SK-N-SH (cell line): ENCODE results near the gene S100A9. TPM values are rescaled to one million over a fixed set of nuclear protein-coding genes. Genes with fewer than 3 reads are reported as not detected.
"Not testable (repeated sequence)": the region's sequence is repeated elsewhere in the genome, so short reads cannot be mapped to it uniquely, and the experiment has no call there.

Source experiments
- CTCF ChIA-PET: fragments of 300-600, 350-600 bp; formaldehyde crosslinking; extraction: SDS; loops from one replicate; lab custom pipeline; 2021; lab: Yijun Ruan, JAX
- POLR2A ChIA-PET: fragments of 350-600 bp; sonication (Branson Sonifier 250); formaldehyde crosslinking; extraction: SDS; loops from one replicate; lab custom pipeline; 2020; ENCODE audit warnings: antibody characterized with exemption, inconsistent platforms; lab: Yijun Ruan, JAX
- DNase-seq: peaks from one replicate; pipeline ENCODE4 v3.0.0; 2012
- H2AFZ ChIP-seq: fragments of 200-600 bp; sonication (generic); 2 replicates; pipeline ENCODE4 v1.8.1; 2016; ENCODE audit warnings: antibody characterized with exemption, mild to moderate bottlenecking, low read depth
- H3F3A ChIP-seq: fragments of 200-600 bp; sonication (generic); replicated peaks from 2 replicates; pipeline ENCODE3; 2016; ENCODE audit warnings: antibody characterized with exemption, mild to moderate bottlenecking; ENCODE audit not compliant: insufficient read depth
- H3K27ac ChIP-seq, 2 experiments: fragments of 200-500 bp in 1 of 2; fragments of 200-600 bp in 1 of 2; sonication (Bioruptor generic) in 1 of 2; sonication (generic), shearing (Covaris generic) in 1 of 2; 2 replicates each; pipeline versions ENCODE4 v1.5.1 to v1.6.1; 2014 to 2016; ENCODE audit warnings: low read depth in 2 of 2, inconsistent platforms in 1 of 2, low read length in 1 of 2, mild to moderate bottlenecking in 1 of 2, mixed read lengths in 1 of 2
- H3K27me3 ChIP-seq: fragments of 200-600 bp; sonication (generic), shearing (Covaris generic); 2 replicates; pipeline ENCODE4 v1.6.1; 2016; ENCODE audit warnings: mixed run types; ENCODE audit not compliant: insufficient read depth
- H3K36me3 ChIP-seq, 2 experiments: fragments of 200-500 bp in 1 of 2; fragments of 200-600 bp in 1 of 2; sonication (Bioruptor generic) in 1 of 2; sonication (generic) in 1 of 2; replicated peaks in 1 of 2; 2 replicates each; pipeline versions ENCODE3 to v1.5.1; 2014 to 2016; ENCODE audit warnings: low read length in 1 of 2, mild to moderate bottlenecking in 1 of 2; ENCODE audit not compliant: insufficient read depth in 2 of 2, control insufficient read depth in 1 of 2
- H3K4me1 ChIP-seq, 2 experiments: fragments of 200-500 bp in 1 of 2; fragments of 200-600 bp in 1 of 2; sonication (Bioruptor generic) in 1 of 2; sonication (generic), shearing (Covaris generic) in 1 of 2; 2 replicates each; pipeline versions ENCODE4 v1.5.1 to v1.6.1; 2014 to 2016; ENCODE audit warnings: low read depth in 1 of 2, low read length in 1 of 2, mixed run types in 1 of 2; ENCODE audit not compliant: insufficient read depth in 2 of 2, control insufficient read depth in 1 of 2
- H3K4me2 ChIP-seq: fragments of 200-600 bp; sonication (generic), shearing (Covaris generic); 2 replicates; pipeline ENCODE4 v1.6.1; 2017; ENCODE audit warnings: mixed run types
- H3K4me3 ChIP-seq, 2 experiments: fragments of 200-500 bp in 1 of 2; fragments of 200-600 bp in 1 of 2; sonication (Bioruptor generic) in 1 of 2; sonication (generic), shearing (Covaris generic) in 1 of 2; 2 replicates each; pipeline versions ENCODE4 v1.5.1 to v1.8.1; 2014 to 2016; ENCODE audit warnings: low read depth in 2 of 2, inconsistent platforms in 1 of 2, low read length in 1 of 2, mild to moderate bottlenecking in 1 of 2, mixed read lengths in 1 of 2, moderate library complexity in 1 of 2
- H3K79me2 ChIP-seq: fragments of 200-600 bp; sonication (generic); 2 replicates; pipeline ENCODE4 v1.8.1; 2017; ENCODE audit warnings: mild to moderate bottlenecking; ENCODE audit not compliant: insufficient read depth
- H3K9ac ChIP-seq: fragments of 200-600 bp; sonication (generic); 2 replicates; pipeline ENCODE4 v1.6.1; 2017; ENCODE audit warnings: mixed run types
- H3K9me2 ChIP-seq: fragments of 200-600 bp; sonication (generic); 2 replicates; pipeline ENCODE4 v1.6.1; 2017; ENCODE audit warnings: mixed run types
- H3K9me3 ChIP-seq: fragments of 200-600 bp; sonication (generic); 2 replicates; pipeline ENCODE4 v1.6.1; 2017; ENCODE audit warnings: mixed run types, mild to moderate bottlenecking, moderate library complexity
- H4K20me1 ChIP-seq: fragments of 200-600 bp; sonication (generic); 2 replicates; pipeline ENCODE4 v1.6.1; 2017; ENCODE audit warnings: mild to moderate bottlenecking, mixed run types; ENCODE audit not compliant: insufficient read depth
- CHD2 ChIP-seq: fragments of 150-350 bp; IDR thresholded peaks from 2 replicates; pipeline ENCODE4 v1.6.1; 2018; ENCODE audit warnings: low read length; ENCODE audit not compliant: partially characterized antibody
- FOSL2 ChIP-seq: IDR thresholded peaks from 2 replicates; pipeline ENCODE4 v1.4.0; 2012; ENCODE audit warnings: low read depth, mild to moderate bottlenecking, moderate library complexity, borderline replicate concordance
- GABPA ChIP-seq: IDR thresholded peaks from 2 replicates; pipeline ENCODE4 v1.4.0; 2012; ENCODE audit warnings: low read depth, mild to moderate bottlenecking
- MEF2A ChIP-seq: IDR thresholded peaks from 2 replicates; pipeline ENCODE4 v1.4.0; 2012; ENCODE audit warnings: low read depth, borderline replicate concordance
- NFIC ChIP-seq: IDR thresholded peaks from 2 replicates; pipeline ENCODE4 v1.4.0; 2012; ENCODE audit warnings: borderline replicate concordance
- RXRA ChIP-seq: IDR thresholded peaks from 2 replicates; pipeline ENCODE4 v1.4.0; 2012; ENCODE audit warnings: low read depth, mild to moderate bottlenecking, borderline replicate concordance
- YY1 ChIP-seq: IDR thresholded peaks from 2 replicates; pipeline ENCODE4 v1.4.0; 2012; ENCODE audit warnings: low read depth, mild to moderate bottlenecking
- WGBS: methylation state at CpG from one replicate; pipeline ENCODE4 v1.1.6; 2017; ENCODE audit warnings: low lambda C conversion rate; 5-methylcytosine and 5-hydroxymethylcytosine counted together
- polyA plus RNA-seq, 3 experiments: library from polyadenylated mRNA; depleted of rRNA; stranded (reverse); fragments of >200 nt; gene quantifications; 2 replicates each; pipeline ENCODE4 v1.2.3, GENCODE V29; 2012
- TF ChIP-seq, protein P1 (sequence below): fragments of 200-600 bp; sonication (generic); IDR thresholded peaks from 2 replicates; pipeline ENCODE4 v1.6.1; 2017; ENCODE audit warnings: antibody characterized with exemption, mild to moderate bottlenecking, moderate library complexity
- TF ChIP-seq, protein P2 (sequence below): IDR thresholded peaks from 2 replicates; pipeline ENCODE4; 2012

Gene S100A9
- polyA plus RNA-seq, 1 of the 3 experiments (the other 2 are of a cell fraction), result not detected

DNA sequence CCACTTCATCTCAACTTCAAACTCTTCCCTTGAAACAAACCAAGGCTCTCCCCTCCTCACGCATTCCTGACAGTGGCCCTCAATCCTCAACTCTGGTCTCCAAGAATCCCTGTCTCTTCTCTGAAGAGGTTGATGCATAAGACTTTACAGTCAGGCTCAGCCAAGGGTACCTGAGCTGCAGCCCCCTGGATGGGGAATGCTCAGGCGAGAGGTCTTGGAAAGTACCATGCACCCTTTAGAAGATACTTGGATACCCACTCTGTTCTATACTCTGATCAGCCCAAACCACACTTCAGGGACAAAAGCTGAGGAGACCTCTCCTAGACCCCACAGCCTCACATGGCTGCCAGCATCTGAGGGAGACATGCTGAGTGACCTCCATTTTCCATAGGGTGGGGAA is 44.4 kb upstream of the S100A9 start (continued):
- TF ChIP-seq, protein P1, sequence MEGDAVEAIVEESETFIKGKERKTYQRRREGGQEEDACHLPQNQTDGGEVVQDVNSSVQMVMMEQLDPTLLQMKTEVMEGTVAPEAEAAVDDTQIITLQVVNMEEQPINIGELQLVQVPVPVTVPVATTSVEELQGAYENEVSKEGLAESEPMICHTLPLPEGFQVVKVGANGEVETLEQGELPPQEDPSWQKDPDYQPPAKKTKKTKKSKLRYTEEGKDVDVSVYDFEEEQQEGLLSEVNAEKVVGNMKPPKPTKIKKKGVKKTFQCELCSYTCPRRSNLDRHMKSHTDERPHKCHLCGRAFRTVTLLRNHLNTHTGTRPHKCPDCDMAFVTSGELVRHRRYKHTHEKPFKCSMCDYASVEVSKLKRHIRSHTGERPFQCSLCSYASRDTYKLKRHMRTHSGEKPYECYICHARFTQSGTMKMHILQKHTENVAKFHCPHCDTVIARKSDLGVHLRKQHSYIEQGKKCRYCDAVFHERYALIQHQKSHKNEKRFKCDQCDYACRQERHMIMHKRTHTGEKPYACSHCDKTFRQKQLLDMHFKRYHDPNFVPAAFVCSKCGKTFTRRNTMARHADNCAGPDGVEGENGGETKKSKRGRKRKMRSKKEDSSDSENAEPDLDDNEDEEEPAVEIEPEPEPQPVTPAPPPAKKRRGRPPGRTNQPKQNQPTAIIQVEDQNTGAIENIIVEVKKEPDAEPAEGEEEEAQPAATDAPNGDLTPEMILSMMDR, result no peak
- no peak for TF ChIP-seq MEF2A
- no peak for TF ChIP-seq CHD2

DNA sequence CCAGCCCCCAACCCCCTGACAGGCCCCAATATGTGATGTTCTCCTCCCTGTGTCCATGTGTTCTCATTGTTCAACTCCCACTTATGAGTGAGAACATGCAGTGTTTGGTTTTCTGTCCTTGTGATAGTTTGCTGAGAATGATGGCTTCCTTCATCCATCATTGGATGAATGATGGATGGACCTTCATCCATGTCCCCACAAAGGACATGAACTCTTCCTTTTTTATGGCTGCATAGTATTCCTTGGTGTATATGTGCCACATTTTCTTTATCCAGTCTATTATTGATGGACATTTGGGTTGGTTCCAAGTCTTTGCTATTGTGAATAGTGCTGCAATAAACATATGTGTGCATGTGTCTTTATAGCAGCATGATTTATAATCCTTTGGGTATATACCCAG is 43.3 kb upstream of the S100A9 start:
- H3F3A ChIP-seq, H3K4me2 ChIP-seq, H3K4me3 ChIP-seq, H3K9me2 ChIP-seq, DNase-seq, POLR2A ChIA-PET, H4K20me1 ChIP-seq, H3K79me2 ChIP-seq, H3K9me3 ChIP-seq, H3K27ac ChIP-seq, H3K27me3 ChIP-seq, H3K4me1 ChIP-seq, H2AFZ ChIP-seq, H3K9ac ChIP-seq, CTCF ChIA-PET, H3K36me3 ChIP-seq: not testable (repeated sequence)

DNA sequence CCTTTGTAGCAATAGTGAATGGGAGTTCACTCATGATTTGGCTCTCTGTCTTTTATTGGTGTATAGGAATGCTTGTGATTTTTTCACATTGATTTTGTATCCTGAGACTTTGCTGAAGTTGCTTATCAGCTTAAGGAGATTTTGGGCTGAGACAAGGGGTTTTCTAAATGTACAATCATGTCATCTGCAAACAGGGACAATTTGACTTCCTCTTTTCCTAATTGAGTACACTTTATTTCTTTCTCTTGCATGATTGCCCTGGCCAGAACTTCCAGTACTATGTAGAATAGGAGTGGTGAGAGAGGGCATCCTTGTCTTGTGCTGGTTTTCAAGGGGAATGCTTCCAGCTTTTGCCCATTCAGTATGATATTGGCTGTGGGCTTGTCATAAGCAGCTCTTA is 41.6 kb upstream of the S100A9 start:
- H3K9me3 ChIP-seq, H3K79me2 ChIP-seq, H3K4me3 ChIP-seq, H3F3A ChIP-seq, H4K20me1 ChIP-seq, H3K27me3 ChIP-seq, DNase-seq, H2AFZ ChIP-seq, H3K4me2 ChIP-seq, H3K4me1 ChIP-seq, CTCF ChIA-PET, H3K9ac ChIP-seq, POLR2A ChIA-PET, H3K27ac ChIP-seq, H3K9me2 ChIP-seq, H3K36me3 ChIP-seq: not testable (repeated sequence)

DNA sequence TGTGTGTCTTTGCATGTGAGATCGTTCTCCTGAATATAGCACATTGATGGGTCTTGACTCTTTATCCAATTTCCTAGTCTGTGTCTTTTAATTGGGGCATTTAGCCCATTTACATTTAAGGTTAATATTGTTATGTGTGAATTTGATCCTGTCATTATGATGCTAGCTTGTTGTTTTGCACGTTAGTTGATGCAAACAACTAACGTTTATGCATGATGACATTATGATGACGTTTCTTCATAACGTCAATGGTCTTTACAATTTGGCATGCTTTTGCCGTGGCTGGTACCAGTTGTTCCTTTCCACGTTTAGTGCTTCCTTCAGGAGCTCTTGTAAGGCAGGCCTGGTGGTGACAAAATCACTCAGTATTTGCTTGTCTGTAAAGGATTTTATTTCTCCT is 39.5 kb upstream of the S100A9 start:
- WGBS, result 2% methylated on average over 7 of the region's 7 CpGs
- H3K4me3 ChIP-seq, H3K9ac ChIP-seq, H3F3A ChIP-seq, H3K9me2 ChIP-seq, H3K27ac ChIP-seq, H3K36me3 ChIP-seq, DNase-seq, POLR2A ChIA-PET, H3K9me3 ChIP-seq, H3K4me1 ChIP-seq, CTCF ChIA-PET, H2AFZ ChIP-seq, H3K27me3 ChIP-seq, H3K79me2 ChIP-seq, H4K20me1 ChIP-seq, H3K4me2 ChIP-seq: not testable (repeated sequence)

DNA sequence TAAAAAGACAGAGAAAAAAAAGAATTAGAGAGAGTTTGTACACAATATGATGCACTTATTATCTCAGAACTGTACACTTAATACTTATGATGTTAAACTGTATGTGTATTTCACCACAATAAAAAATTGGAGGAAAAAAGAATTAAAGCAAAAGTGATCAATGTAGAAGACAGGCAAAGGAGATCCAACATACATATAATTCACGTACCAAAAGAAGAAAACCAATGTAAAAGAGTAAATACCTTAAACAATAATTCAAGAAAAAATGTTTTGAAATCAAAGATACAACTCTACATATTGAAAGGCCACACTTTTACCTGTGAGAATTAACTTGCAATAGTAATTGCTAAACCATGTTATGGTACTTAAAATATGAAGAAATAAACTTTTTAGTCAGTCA is 35.1 kb upstream of the S100A9 start:
- no peaks in the 10 kb centered on the region for H3K4me1 ChIP-seq
- H3K27ac ChIP-seq, result no peak overlapping the region
- H3K4me3 ChIP-seq, result no peak overlapping the region
- H3K36me3 ChIP-seq, result no peaks in the 10 kb centered on the region
- no peaks in the 10 kb centered on the region for H3K79me2 ChIP-seq
- DNase-seq, result no peak
- no peak overlapping the region for H2AFZ ChIP-seq
- no peak overlapping the region for H3K9ac ChIP-seq
- H4K20me1 ChIP-seq, result no peaks in the 10 kb centered on the region
- no peaks in the 10 kb centered on the region for H3K27me3 ChIP-seq
- H3F3A ChIP-seq, result no peaks in the 10 kb centered on the region
- no peak overlapping the region for H3K4me2 ChIP-seq
- CTCF ChIA-PET, result no interaction called here
- 0% methylated on average over 1 of the region's 1 CpG for WGBS
- no peaks in the 10 kb centered on the region for H3K9me3 ChIP-seq
- POLR2A ChIA-PET, result no interaction called here
- H3K9me2 ChIP-seq, result no peaks in the 10 kb centered on the region
- TF ChIP-seq, protein P1, result no peak
- TF ChIP-seq, protein P2, sequence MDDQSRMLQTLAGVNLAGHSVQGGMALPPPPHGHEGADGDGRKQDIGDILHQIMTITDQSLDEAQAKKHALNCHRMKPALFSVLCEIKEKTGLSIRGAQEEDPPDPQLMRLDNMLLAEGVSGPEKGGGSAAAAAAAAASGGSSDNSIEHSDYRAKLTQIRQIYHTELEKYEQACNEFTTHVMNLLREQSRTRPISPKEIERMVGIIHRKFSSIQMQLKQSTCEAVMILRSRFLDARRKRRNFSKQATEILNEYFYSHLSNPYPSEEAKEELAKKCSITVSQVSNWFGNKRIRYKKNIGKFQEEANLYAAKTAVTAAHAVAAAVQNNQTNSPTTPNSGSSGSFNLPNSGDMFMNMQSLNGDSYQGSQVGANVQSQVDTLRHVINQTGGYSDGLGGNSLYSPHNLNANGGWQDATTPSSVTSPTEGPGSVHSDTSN, result no peak
- TF ChIP-seq NFIC (no peak), RXRA (no peak), GABPA (no peak), FOSL2 (no peak), YY1 (no peak)
